NCI-H1092 treated with DMSO at 0.1 percent for 48 hours (cell line): ENCODE data around the gene SAMD4A.
A peak's percentile ranks its signal among the peaks of the same experiment; 100 is the strongest.

Source experiments
- DNase-seq: peaks from one replicate; lab custom pipeline; 2025; lab: John Stamatoyannopoulos, UW

SAMD4A gene

DNA sequence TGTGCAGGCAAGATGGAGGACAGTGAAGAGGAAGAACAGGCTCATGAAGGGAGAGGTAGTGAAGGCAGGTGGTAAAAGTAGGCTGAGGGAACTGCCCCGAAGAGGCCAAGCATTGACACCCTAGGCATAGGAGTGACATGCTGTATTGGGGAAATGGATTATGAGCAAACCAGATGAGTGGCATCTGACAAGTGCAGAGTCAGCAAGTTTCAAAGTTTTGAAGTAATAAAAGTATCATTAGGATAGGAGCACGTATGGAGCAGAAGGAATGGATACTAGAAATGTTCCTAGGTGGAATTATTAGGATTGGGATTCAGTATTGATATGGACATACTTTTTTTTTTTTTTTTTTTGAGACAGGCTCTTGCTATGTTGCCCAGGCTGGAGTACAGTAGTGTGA lies 139.8 kb downstream of the SAMD4A start:
- DNase-seq: no peak

GRCh38 chr14:54708161-54708560 lies 141.2 kb downstream of the SAMD4A start:
- DNase-seq: no peak

- no peak for DNase-seq
These were observed 142.1 kb downstream of the SAMD4A start for GRCh38 chr14:54708982-54709381.

DNA sequence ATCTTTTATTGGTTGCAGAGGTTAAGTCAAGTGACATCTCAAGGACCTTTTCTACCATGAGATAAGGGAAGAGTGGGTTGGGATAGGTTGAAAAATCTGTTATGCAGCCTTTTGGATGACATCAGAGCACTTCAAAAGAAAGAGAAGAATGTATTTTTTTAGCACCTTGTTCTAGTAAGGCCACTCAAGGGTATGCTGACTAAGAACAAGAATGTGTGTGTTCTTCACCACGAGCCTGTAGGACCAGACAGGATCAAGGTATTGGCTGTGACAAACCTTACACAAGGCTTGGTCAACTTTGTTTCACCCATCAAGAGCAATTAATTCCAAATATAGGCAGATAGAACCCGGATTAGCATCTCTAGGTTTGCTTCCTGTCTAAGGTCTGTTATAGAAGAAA lies 142.5 kb downstream of the SAMD4A start:
- no peak for DNase-seq

DNA sequence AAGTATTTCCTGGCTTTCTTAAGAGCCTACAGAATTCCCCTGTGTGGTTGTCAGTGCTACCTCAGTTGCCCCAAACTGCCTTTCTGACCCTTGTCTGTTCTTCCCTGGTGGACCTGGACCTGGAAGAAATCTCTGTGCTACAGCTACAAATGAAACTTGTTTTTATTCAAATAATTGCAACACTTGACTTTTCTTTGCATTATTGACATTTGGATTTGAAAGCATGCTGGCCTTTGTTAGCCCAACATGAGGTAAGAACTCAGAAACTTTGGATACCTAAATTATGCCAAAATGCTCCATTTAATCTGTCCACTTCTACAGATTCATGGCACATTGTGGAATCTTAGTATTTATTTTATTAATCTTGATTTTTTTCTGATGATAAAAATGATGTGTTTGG lies 142.9 kb downstream of the SAMD4A start:
- DNase-seq: no peak

DNA sequence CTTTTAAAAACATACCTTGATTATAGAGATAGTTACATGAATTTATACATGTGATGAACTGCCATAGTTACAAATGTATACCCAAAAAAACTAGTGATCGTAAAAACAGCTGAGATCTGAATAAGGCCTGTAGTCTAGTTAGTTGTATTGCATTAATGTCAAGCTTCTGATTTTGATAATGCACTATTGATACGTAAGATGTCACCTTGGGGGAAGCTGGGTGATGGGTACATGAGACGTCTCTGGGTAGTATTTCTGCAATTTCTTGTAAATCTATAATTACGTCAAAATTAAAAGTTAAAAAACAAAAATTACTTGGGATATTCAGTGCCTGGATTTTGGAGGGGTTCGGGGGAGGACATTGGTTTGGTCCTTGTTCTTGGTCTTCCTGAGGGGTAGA lies 144.4 kb downstream of the SAMD4A start:
- DNase-seq: no peak

DNA sequence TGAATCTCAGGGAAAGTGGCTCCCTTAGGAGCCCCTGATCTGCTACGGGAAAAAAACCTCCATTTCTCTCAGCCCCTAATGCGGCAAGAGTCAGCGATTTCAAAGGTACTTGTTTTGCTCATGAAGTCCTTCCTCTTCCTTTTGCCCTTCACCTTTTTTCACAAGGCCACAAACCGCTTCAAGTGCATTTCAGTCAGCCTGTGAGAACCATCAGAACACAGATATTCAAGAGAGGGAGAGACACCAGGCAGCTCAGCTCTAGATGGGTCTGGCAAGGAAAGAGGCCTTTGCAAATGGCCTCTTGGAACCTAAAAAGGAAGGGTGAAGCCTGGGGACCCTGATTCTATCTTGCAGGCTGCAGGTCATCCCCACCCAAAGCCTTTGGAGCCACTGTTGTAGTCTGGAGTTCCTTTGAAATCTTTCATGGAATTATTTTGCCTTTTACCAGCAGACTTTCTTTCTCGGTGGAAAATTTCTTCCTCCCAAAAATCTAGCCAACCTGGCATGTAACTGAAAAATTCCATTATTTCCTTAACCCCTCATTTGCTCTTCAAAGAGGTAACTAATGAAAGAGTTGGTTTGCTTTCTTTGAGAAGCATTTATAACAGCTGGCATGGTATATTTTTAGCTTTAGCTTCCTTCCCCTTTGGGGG lies 145.0 kb downstream of the SAMD4A start:
- no peak for DNase-seq

GRCh38 chr14:54712465-54713200 lies 145.7 kb downstream of the SAMD4A start:
- DNase-seq: no peak

GRCh38 chr14:54713379-54713778 lies 146.5 kb downstream of the SAMD4A start:
- no peak for DNase-seq

GRCh38 chr14:54715239-54715638 lies 148.3 kb downstream of the SAMD4A start:
- DNase-seq: no peak

DNA sequence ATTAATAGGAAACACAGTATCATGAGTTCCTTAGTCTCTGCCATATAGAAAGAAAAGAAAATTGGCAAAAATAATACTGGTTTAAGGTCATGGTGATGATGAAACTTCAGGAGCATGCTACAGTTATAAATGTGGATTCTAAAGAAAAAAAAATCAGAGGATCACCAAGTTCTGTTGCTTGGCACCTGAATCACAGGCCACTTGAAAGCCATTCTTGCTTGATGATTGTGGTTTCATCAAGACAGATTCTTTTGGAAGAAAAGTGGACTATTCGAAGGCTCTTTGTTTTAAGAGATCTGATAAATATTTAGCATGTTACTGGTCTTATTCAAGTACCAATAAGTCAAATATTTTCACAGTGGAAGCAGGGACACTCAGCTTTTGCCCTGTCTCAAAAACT lies 148.9 kb downstream of the SAMD4A start:
- DNase-seq: no peak

GRCh38 chr14:54716862-54717261 lies 149.9 kb downstream of the SAMD4A start:
- no peak for DNase-seq

DNA sequence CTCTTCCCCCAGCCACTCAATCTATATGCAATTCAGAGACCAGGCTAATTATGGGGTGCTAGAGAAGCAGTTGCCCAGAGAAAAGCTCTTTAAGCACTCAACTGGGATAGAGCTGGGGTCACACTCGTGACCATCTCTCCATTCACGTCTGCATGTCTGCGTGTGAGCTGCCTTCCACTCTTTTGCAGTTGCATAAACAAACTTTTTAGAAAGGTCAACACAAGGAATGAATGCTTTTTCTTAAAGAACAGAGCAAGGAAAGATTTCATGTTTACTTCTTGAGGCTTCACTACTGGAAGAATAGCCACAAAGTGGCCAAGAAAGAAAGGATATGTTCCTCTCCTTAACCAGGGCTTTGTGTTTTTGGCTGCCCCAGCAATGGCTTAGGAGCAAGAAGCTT lies 151.1 kb downstream of the SAMD4A start:
- DNase-seq: no peak

GRCh38 chr14:54719406-54719805 lies 152.5 kb downstream of the SAMD4A start:
- no peak for DNase-seq

- peak; percentile 16 for DNase-seq
These were observed 156.0 kb downstream of the SAMD4A start for GRCh38 chr14:54722791-54723432.

- no peak for DNase-seq
These were observed 157.2 kb downstream of the SAMD4A start for GRCh38 chr14:54724123-54724522.

DNA sequence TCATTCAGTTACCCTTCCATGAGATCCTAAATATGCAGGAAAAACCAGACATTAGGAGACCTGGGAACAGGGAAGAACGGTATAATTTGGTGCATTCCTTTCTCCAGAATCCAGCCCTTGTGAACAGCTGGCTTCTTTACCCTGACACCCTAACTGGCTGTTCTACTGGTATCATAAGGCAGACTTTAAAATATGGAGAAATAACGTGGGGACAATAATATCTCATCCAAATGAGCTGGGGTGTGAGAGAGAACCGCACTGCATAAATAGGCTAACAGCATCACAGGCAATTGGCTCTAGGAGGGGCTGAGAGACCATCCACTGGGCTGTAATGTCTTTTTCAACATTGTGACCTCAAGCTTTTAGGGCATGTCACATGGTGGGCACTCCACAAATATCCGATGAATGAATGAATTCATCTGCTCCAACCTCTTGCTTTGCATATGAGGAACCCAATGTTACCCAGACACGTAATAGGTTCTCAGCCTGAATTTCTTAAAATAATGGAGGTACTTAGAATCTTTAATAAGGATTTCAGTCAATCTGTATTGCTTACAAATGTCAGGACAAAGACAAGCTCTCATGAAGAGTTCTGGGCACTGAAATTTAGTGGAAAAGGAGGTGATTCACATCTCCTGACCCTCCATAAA lies 157.9 kb downstream of the SAMD4A start:
- no peak for DNase-seq

- no peak for DNase-seq
These were observed 159.1 kb downstream of the SAMD4A start for GRCh38 chr14:54725998-54726397.

- no peak for DNase-seq
These were observed 161.0 kb downstream of the SAMD4A start for GRCh38 chr14:54727929-54728328.

GRCh38 chr14:54728700-54729527 lies 162.0 kb downstream of the SAMD4A start:
- no peak for DNase-seq

- no peak for DNase-seq
These were observed 163.4 kb downstream of the SAMD4A start for GRCh38 chr14:54730156-54730961.
